HG03354 (cell line): ENCODE results near the gene ARID1B.
A peak's percentile ranks its signal among the peaks of the same experiment; 100 is the strongest.

ENCODE experiments used
- ATAC-seq: cut with Tn5 transposase; IDR thresholded peaks from one replicate; pipeline ENCODE4 v1.9.1; 2021; ENCODE audit warnings: mild to moderate bottlenecking; ENCODE audit not compliant: unreplicated experiment, poor library complexity, severe bottlenecking

The ARID1B gene

DNA sequence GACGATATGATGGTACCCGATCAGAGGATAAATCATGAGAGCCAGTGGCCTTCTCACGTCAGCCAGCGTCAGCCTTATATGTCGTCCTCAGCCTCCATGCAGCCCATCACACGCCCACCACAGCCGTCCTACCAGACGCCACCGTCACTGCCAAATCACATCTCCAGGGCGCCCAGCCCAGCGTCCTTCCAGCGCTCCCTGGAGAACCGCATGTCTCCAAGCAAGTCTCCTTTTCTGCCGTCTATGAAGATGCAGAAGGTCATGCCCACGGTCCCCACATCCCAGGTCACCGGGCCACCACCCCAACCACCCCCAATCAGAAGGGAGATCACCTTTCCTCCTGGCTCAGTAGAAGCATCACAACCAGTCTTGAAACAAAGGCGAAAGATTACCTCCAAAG, 423.9 kb downstream of the ARID1B start:
- ATAC-seq: no peak

DNA sequence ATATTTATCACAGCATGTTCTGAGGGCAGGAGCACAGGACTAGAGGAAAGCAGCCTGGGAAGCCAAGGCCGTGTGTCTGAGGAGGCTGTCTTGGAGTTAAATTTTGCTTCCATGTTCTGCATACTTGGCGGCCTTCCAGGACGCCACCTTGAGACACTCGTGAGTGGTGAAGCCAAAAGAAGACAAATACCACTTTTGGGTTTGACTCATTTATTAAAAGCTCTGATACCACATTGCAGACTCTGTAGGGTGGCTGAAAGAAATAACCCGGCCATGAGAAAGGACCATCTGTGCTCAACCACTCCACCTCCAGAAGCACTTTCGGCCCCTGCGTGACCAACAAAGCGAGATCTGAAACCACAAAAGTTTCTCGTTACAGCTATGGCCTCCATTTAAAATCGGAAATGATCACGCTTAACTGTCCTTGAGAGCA, 426.1 kb downstream of the ARID1B start:
- peak; percentile 95 for ATAC-seq

DNA sequence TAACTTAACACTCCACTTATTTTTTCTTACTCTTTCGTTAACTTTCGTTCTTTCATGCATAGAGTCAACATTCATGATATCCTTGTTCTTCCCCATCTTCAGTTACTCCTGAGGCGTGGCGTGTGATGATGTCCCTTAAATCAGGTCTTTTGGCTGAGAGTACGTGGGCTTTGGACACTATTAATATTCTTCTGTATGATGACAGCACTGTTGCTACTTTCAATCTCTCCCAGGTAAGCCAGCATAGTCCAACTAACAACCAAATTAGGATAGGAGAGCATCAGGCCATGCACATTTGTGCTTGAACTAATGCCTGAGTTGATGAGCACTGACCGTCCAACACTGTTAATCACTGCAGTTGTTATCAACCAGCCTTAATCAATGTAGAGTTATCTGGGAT, 426.6 kb downstream of the ARID1B start:
- ATAC-seq: no peak

DNA sequence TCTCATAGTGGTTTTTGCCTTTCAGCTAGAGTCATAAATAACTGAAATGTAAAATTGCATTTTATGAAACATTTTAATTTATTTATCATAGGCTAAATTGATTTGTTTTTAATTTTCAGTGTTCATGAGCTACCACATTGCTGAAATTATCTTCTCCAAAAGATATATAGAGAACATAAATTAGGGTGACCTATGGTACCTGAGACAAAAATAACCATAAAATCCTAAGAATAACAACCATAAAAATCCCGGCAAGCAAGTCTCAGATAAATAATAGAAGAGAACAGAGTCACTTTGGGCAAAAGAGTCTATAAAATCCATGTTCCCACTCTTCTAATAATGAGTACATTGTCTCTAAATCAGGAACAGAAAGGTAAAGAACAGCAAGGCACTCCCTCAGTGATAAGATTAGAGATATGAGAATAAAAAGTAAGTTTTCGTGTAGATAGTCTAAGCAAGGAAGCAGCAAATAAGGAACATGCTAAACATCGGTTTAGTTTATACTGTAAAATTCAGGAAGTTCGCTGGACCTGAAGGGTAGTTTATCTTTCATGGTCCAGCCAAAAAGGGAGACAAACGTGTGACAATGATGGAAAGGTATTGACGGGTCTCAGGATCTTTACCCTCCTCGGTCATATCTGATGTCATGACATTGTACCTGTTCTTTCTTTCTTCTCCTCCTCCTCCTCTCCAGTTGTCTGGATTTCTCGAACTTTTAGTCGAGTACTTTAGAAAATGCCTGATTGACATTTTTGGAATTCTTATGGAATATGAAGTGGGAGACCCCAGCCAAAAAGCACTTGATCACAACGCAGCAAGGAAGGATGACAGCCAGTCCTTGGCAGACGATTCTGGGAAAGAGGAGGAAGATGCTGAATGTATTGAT, 428.5 kb downstream of the ARID1B start:
- no peak for ATAC-seq

DNA sequence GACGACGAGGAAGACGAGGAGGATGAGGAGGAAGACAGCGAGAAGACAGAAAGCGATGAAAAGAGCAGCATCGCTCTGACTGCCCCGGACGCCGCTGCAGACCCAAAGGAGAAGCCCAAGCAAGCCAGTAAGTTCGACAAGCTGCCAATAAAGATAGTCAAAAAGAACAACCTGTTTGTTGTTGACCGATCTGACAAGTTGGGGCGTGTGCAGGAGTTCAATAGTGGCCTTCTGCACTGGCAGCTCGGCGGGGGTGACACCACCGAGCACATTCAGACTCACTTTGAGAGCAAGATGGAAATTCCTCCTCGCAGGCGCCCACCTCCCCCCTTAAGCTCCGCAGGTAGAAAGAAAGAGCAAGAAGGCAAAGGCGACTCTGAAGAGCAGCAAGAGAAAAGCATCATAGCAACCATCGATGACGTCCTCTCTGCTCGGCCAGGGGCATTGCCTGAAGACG, 429.2 kb downstream of the ARID1B start:
- ATAC-seq: no peak

DNA sequence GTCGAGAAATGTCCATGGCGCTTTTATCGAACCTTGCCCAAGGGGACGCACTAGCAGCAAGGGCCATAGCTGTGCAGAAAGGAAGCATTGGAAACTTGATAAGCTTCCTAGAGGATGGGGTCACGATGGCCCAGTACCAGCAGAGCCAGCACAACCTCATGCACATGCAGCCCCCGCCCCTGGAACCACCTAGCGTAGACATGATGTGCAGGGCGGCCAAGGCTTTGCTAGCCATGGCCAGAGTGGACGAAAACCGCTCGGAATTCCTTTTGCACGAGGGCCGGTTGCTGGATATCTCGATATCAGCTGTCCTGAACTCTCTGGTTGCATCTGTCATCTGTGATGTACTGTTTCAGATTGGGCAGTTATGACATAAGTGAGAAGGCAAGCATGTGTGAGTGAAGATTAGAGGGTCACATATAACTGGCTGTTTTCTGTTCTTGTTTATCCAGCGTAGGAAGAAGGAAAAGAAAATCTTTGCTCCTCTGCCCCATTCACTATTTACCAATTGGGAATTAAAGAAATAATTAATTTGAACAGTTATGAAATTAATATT, 430.4 kb downstream of the ARID1B start:
- ATAC-seq: no peak

DNA sequence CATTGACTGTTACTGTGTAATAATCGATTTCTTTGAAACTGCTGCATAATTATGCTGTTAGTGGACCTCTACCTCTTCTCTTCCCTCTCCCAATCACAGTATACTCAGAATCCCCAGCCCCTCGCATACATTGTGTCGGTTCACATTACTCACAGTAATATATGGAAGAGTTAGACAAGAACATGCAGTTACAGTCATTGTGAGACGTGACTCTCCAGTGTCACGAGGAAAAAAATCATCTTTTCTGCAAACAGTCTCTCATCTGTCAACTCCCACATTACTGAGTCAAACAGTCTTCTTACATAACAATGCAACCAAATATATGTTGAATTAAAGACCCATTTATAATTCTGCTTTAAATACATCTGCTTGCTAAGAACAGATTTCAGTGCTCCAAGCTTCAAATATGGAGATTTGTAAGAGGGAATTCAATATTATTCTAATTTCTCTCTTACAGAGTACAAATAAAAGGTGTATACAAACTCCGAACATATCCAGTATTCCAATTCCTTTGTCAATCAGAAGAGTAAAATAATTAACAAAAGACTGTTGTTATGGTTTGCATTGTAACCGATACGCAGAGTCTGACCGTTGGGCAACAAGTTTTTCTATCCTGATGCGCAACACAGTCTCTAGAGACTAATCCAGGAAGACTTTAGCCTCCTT, 432.8 kb downstream of the ARID1B start:
- ATAC-seq: no peak

DNA sequence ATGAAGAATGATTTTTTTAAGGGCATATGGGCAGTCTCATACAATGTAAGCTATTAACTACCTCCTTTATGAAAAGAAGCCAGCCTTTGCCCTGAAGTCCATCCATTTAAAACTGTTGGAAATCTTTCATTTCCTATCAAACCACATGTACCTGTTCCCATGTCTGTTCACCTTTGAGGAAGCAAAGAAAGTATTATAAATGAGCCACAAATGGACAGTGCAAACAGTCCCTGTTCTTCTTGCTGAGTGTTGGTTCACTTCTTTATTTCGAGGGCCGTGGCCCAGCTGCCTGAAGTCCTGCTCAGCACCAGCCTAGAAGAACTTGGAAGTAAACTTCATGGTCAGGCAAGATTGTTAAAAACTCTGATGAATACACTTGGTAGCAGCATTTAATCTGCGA, 433.8 kb downstream of the ARID1B start:
- ATAC-seq: no peak

DNA sequence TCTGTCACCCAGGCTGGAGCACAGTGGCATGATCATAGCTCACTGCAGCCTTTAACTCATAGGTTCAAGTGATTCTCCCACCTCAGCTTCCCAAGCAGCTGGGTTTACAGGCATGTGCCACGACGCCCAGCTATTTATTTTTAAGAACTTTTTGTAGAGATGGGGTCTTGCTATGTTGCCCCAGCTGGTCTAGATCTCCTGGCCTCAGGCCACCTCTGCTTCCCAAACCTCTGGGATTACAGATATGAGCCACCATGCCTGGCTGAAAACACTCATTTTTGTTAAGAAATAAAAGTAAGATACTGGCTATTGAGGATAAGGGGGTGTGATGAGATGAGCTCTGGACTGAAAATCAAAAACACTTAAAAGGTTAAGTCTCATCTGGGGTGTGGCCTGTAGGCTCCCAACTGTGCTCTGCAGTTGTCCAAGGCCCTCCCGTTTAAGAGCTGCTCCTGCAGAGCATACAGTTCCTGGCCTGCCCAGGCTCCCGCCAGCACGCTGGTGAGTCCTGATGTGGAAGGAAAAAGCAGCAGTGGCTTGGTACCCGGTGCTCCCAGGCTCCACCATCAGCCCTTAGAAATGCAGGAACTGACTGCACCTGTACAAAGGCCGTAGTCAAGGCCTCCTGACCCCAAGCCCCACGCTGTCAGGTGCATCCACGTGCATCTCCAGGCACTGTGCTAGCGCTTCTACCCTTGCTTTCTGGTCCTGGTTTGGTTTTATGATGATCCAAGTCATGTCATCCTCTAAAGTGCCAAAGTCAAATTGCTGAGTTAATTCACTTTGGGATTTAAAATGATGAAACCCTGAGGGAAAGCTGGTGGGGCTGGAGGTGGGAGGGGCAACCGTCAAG, 434.7 kb downstream of the ARID1B start:
- ATAC-seq: no peak

DNA sequence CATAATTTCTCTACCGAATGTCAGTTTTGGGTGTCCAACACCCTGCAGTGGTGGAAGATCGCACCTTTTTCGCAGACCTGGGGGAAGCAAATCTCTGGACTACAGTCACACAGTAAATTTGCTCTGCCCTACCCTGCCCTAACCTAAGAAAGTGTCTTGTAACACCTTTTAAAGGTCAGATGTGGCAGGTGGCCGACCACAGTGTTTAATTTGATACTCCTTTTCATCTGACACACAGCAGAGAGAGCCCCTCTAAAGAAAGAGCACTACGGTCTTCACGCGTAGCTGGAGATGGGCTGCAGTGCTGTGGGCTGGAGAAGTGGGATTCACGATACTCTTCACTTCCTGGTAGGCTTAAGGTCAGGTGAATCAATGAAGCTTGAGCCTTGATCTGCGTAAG, 436.2 kb downstream of the ARID1B start:
- no peak for ATAC-seq

DNA sequence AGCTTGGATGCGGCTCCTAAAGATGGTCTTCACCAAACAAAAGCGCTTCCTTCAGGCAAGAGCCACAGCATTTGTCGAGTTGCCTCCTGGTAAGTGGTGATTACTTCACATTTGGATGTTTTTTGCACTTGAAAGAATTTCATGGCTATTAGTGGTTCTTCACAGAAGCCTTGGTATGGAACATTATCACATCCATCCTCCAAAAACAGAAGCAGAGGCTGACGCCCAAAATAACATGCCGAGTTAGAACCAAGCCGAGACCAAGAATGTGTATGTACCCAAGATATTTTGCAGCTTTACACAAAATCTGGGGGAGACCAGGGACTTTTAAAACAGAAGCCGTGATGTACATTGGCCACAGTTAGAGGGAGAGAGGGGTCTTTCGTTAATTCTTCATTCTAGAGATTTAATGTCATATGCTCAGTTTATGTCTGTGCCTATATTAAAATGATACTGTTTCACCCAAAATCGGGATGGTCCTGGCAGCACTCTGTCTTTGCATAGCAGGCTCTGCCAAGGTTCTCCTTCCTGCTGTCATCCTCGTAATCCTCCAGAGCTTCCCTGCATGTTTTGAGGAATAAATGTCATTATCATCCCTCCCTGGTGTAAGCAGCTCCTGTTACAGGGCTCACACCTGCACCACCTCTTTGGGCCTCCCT, 436.9 kb downstream of the ARID1B start:
- ATAC-seq: no peak

DNA sequence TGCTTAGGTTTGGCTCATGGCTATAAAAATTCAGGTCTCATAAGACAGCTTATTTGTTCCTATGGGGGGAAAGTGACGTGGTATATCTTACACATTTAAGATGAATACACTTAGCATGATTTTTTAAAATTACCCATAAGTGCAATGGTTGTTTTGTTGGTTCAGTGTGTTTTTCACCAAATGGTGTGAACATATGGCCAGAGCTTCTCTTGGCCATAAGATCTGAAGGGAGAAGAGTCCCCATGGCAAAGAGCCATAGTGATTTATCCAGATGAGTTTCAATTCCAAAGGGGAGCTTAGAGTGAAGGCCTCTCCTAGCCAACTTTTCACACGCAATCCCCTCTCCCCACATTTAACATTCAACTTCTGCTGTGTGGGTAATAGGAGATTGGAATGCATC, 438.5 kb downstream of the ARID1B start:
- no peak for ATAC-seq

DNA sequence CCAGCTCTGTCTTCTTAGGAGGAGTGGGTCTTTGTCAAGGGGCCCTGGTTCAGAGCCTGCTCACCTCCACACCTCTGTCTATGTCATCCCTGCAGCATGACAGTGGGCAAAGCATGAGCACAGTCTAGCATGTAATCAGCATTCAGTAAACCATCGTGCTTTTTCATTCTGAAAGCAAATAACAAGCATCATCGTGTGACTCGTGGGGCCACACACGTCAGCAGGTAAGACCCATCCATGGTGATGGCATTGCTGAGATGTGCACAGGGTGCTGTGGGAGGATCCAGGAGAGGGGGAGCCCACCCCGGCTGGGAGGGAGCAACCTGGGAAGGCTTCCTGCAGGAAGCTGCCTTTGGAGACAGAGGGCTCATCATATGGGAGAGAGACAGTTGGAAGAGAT, 439.4 kb downstream of the ARID1B start:
- ATAC-seq: no peak

DNA sequence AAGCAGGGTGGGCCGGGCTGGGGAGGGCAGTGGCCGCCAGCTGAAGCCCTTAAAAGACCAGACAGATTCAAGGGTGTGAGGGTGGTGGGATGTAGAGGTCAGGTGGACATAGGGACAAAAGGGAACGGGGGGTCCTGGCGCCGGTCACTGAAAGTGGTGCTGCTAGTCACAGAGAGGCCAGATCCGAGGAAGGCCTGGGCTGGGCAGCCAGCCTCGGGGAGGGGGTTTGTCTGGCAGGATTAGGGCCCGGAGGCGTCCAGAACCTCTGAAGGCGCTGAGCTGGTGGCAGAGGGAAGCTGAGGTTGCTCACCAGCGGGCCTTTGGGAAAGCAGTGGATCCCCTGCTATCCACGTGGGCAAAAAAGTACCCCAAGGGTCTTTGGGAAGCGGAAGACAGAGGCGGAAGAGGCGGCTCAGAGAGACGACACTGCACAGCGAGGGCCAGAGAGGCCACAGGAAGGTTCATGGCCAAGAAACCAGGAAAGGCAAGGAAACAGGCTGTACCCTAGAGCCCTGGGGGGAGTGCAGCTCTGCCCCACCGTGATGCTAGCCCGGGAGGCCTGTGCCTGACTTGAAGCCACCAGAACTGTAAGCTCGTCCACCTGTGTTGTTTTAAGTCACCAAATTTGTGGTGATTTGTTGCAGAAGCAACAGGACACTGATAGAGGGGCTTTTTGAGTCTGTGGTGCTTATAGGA, 440.2 kb downstream of the ARID1B start:
- ATAC-seq: no peak

DNA sequence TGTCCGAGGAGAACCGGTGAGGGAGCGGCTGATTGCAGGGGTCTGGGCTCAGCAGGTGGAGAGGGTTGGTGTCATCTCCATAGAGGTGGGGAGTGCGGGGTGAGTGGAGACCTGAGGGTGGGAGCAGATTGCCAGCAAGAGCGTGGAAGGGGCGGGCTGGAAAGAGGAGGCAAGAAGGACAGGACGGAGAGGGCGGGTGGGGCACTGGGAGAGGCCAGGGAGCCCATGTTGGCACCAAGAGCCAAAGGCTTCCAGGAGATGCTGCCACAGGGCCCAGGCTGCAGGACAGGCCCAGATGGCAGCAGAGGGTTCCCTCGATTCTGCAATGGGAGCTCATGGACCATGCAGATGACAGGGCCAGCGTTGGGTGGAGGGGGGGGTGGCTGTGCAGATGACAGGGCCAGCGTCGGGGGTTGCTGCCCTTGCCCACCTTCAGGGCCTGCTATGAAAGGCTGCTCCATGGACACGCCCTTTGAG, 440.8 kb downstream of the ARID1B start:
- no peak for ATAC-seq

DNA sequence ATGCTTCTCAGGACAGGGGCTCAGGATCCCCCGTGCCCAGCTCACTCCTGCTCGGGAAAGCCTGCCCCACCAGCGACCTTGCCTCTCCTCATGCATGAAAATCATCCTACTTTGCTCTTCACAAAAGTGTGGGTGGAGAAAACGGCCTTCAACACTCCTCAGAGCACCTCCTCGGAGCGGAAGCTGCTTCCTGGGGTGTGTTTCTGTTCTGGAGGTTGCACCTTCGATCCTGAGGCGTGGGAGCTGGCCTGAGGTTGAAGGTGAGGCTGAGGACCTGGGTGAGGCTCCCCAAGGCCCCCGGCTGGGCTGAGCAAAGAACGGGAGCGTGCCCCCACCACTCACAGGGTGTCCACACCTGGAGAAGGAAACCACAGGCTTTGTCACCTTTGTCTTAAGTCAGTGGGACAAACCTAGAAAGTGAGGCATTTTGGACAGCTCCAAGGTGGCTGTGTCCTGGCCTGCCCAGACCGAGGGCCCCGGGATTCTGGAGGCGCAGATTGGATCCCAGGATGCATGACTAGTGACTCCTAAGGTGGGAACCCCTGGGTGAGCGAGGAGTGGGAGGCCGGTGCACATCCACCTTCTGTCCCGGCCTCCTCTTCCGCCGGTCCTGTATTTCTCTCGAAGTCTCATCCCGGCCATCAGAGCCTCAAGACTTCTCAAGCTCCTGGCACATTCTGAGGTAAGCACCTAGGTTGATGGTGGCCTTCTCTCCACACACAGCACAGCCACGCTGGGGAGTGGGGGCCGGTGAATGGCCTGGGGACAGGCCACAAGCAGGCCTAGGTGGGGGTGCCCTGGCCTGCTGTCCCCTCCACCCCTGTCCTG, 441.4 kb downstream of the ARID1B start:
- ATAC-seq: no peak

DNA sequence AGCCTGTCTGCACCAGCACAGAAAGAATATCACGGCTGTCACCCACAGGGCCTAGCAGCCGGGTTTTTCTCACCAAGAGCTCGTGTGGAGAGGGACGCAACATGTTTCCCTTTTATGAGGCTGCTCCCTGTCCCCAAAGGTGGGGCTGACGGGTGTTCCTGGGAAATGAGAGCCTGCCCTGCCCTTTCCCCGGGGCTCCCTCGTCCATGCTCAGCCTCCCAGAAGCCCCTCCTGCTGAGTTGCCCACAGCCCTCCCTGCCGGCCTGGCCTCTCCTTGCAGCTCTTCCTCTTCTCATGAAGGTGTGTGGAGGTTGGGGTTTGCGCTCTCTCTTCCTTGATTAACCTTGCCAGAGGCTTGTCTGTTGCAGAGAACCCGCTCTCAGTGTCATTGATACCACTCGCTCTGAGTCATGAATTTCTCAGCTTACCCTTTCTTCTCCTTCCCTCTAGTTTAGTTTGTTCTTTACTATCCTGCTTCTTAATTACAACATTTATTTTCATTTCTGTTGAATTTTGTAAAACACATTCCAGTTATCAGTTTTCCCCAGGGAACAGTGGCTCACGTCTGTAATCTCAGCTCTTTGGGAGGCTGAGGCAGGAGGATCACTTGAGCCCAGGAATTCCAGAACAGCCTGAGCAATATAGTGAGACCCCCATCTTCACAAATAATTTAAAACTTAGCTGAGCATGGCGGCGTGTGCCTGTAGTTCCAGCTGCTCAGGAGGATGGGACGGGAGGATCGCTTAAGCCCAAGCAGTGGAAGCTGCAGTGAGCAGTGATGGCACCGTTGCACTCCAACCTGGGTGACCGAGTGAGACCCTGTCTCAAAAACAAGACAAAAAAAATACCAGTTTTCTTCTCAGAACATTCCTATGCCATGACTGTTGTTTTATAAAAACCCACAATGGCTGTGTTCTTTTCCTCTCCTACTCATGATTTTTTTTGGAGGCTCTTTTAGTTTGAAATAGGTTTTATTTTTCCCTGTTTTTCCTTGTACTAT, 442.3 kb downstream of the ARID1B start:
- ATAC-seq: no peak
